Stomach (tissue), 9 donors: ENCODE measurements around the gene MAGI1. TPM values are rescaled to one million over a fixed set of nuclear protein-coding genes. Genes with fewer than 3 reads are reported as not detected.
"Not testable (repeated sequence)": the region's sequence is repeated elsewhere in the genome, so short reads cannot be mapped to it uniquely, and the experiment has no call there.

Experiments
- DNase-seq, 2 donors: peaks; one replicate each; pipeline versions ENCODE4 v3.0.0 to v3.0.0-alpha.2; 2013 to 2019
- H3K27ac ChIP-seq, 5 donors: fragments of 200-600 bp in 4 of 5; sonication (generic) in 4 of 5; one replicate each; pipeline ENCODE4 v1.5.1; 2013 to 2019; ENCODE audit warnings: mild to moderate bottlenecking in 1 of 5, moderate library complexity in 1 of 5
- H3K27me3 ChIP-seq, 3 donors: fragments of 200-600 bp; sonication (generic); one replicate each; pipeline ENCODE4 v1.5.1; 2017 to 2019; ENCODE audit warnings: mixed run types in 1 of 3
- H3K36me3 ChIP-seq, 4 donors: fragments of 200-600 bp; sonication (generic); 1 replicate in 3 of 4; 2 replicates in 1 of 4; pipeline ENCODE4 v1.5.1; 2016 to 2019
- H3K4me1 ChIP-seq, 4 donors: fragments of 200-600 bp; sonication (generic); one replicate each; pipeline ENCODE4 v1.5.1; 2016 to 2019
- H3K4me3 ChIP-seq, 4 donors: fragments of 200-600 bp; sonication (generic) in 3 of 4; one replicate each; pipeline ENCODE4 v1.5.1; 2016 to 2019; ENCODE audit warnings: mild to moderate bottlenecking in 1 of 4
- H3K9me3 ChIP-seq, 4 donors: fragments of 200-600 bp; sonication (generic); one replicate each; pipeline ENCODE4 v1.5.1; 2016 to 2019
- EP300 ChIP-seq: sonication (generic); formaldehyde crosslinking; IDR thresholded peaks from one replicate; pipeline ENCODE4 v1.6.1; 2017; ENCODE audit warnings: antibody characterized with exemption
- POLR2A ChIP-seq, 4 donors: fragments of 450-650 bp; IDR thresholded peaks; one replicate each; pipeline ENCODE4 v1.6.1; 2016; ENCODE audit warnings: antibody characterized with exemption in 4 of 4, control low read depth in 2 of 4, mild to moderate bottlenecking in 1 of 4, moderate library complexity in 1 of 4
- POLR2AphosphoS5 ChIP-seq, 3 donors: sonication (generic); formaldehyde crosslinking; IDR thresholded peaks; one replicate each; pipeline ENCODE4 v1.6.1; 2016; ENCODE audit warnings: antibody characterized with exemption in 3 of 3
- WGBS, 5 donors: extraction: QIAGEN DNeasy Blood & Tissue Kit in 3 of 5; methylation state at CpG; one replicate each; pipeline versions ENCODE4 v1.1.5 to v1.1.7; 2013 to 2018; 5-methylcytosine and 5-hydroxymethylcytosine counted together
- intact Hi-C: fragments of 100-400 bp; cut with DNase I; formaldehyde crosslinking; loops from one replicate; pipeline ENCODE4 v1.15.1; 2023; ENCODE audit warnings: low total_unique reads
- polyA plus RNA-seq, 3 donors: library from polyadenylated mRNA; stranded (reverse); fragments of 200-250 nt; gene quantifications; one replicate each; pipeline ENCODE4 v1.2.3, GENCODE V29; 2013
- total RNA-seq, 5 donors: library from RNA; depleted of rRNA; stranded (reverse); fragments of >200 nt; gene quantifications; one replicate each; pipeline versions ENCODE4 v1.1.0 to v1.2.3, GENCODE V29; 2014 to 2016
- TF ChIP-seq, protein P1 (sequence below), 7 experiments: fragments of 450-650 bp in 4 of 7; fragments of 200-600 bp in 3 of 7; sonication (generic) in 3 of 7; IDR thresholded peaks; one replicate each; pipeline ENCODE4 v1.5.1; 2016 to 2019; ENCODE audit warnings: antibody characterized with exemption in 7 of 7, control low read depth in 2 of 7, mild to moderate bottlenecking in 1 of 7
- donor health status: healthy with polysubstance abuse.
- donor health status: Bipolar disorder and iron deficiency.
- donor health status: healthy.

Gene MAGI1
- total and polyA plus RNA-seq, 8 donors = 5.7 to 237 (median 84.8) TPM

DNA sequence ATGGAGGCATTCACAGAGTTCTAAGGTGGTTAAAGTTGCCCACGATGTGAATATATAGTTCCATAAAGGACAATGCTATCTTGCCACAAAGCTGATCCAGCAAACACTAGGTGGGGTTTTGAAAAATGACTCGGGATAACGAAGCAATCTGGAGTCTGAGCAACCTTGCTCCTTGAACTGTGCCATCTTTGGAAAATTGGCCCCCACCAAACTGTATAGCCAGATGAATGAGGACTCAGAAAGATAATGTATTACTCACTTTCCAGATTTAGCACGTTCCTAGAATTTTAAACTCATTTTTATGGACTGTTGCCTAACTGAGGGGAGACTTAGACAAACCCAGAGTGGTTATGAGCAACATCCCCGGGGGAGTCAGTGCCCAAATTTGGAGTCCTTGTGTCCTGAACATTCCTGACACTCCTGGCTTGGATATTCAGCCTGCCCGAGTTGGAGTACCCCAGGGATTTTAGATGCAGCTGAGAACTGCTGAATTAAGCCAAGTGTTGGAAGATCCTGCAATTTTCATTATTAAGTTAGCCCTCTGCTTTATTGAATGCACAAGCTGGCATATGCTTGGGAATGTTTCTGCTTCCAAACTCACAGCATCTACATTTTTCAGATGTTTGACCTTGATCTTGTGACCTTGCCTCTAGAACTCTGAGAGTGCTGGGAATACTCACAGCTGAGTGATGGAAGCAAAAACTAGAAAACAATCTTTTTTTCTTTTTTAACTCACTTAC is 8.8 kb upstream of the MAGI1 start:
- intact Hi-C loops = no loop called here
- H3K4me3 ChIP-seq = no peak overlapping the region
- peak overlapping the region in 2 of 5 donors; percentile 19 to 34 for H3K27ac ChIP-seq
- 27 to 40% (median 33%) methylated on average over 6 of the region's 6 CpGs for WGBS, 5 donors
- H3K27me3 ChIP-seq = no peaks in the 10 kb centered on the region
- no peaks in the 10 kb centered on the region for H3K36me3 ChIP-seq
- TF ChIP-seq POLR2A (IDR thresholded peaks at IDR 0.05) (no peak), POLR2AphosphoS5 (IDR thresholded peaks at IDR 0.05) (peak in 1 of 3 donors; percentile 12), EP300 (no peak)
- TF ChIP-seq, protein P1, sequence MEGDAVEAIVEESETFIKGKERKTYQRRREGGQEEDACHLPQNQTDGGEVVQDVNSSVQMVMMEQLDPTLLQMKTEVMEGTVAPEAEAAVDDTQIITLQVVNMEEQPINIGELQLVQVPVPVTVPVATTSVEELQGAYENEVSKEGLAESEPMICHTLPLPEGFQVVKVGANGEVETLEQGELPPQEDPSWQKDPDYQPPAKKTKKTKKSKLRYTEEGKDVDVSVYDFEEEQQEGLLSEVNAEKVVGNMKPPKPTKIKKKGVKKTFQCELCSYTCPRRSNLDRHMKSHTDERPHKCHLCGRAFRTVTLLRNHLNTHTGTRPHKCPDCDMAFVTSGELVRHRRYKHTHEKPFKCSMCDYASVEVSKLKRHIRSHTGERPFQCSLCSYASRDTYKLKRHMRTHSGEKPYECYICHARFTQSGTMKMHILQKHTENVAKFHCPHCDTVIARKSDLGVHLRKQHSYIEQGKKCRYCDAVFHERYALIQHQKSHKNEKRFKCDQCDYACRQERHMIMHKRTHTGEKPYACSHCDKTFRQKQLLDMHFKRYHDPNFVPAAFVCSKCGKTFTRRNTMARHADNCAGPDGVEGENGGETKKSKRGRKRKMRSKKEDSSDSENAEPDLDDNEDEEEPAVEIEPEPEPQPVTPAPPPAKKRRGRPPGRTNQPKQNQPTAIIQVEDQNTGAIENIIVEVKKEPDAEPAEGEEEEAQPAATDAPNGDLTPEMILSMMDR (IDR thresholded peaks at IDR 0.05) = no peak
- no peaks in the 10 kb centered on the region for H3K9me3 ChIP-seq
- peaks cover 0 to 21% (median 9%) of the 10 kb centered on the region in 4 donors for H3K4me1 ChIP-seq
- DNase-seq = peak in 1 of 2 donors; percentile 28

DNA sequence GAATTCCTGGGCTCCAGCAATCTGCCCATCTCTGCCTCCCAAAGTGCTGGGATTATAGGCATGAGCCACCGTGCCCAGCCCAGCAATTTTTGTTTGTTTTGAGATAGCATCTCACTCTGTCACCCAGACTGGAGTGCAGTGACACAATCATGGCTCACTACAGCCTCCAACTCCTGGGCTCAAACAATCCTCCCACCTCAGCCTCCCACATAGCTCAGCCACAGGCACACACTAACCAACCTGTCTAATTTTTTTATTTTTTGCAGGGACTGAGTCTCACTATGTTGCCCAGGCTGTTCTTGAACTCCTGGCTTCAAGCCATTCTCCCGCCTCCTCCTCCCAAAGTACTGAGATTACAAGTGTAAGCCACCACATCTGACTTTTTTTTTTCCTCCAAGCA is 7.6 kb upstream of the MAGI1 start:
- intact Hi-C loops, H3K27me3 ChIP-seq, H3K9me3 ChIP-seq, H3K27ac ChIP-seq, H3K36me3 ChIP-seq, DNase-seq, H3K4me3 ChIP-seq: not testable (repeated sequence)
- H3K4me1 ChIP-seq = peaks cover 0 to 21% (median 7%) of the 10 kb centered on the region in 4 donors
- WGBS, 5 donors = 61 to 76% (median 65%) methylated on average over 2 of the region's 2 CpGs

DNA sequence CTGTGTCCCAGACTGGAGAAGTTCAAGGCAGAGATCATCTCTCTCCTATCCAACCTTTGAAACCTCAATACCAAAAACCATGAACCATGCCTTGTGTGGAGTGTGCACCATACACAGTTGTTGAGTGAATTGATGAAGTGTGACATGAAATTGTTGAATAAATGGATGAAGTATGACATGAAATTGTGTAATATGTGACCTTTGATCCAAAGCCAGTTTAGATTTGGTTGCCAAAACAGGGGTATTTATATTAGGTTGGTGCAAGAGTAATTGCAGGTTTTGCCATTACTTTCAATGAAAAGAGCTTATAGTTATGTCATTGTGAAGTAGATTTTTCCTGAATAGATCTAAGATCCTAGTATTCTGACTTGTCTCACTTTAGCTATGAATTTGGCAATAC is 3.1 kb upstream of the MAGI1 start:
- peaks cover 0 to 24% (median 16%) of the 10 kb centered on the region in 4 donors for H3K4me1 ChIP-seq
- no peak overlapping the region for H3K27ac ChIP-seq
- DNase-seq = no peak
- H3K9me3 ChIP-seq = no peaks in the 10 kb centered on the region
- H3K36me3 ChIP-seq = no peaks in the 10 kb centered on the region
- TF ChIP-seq EP300 (no peak), POLR2A (IDR thresholded peaks at IDR 0.05) (no peak), POLR2AphosphoS5 (IDR thresholded peaks at IDR 0.05) (no peak)
- TF ChIP-seq, protein P1 (IDR thresholded peaks at IDR 0.05) = no peak
- peaks cover 0 to 27% (median 0%) of the 10 kb centered on the region in 3 donors for H3K27me3 ChIP-seq
- H3K4me3 ChIP-seq = no peak overlapping the region
- intact Hi-C loops = no loop called here

DNA sequence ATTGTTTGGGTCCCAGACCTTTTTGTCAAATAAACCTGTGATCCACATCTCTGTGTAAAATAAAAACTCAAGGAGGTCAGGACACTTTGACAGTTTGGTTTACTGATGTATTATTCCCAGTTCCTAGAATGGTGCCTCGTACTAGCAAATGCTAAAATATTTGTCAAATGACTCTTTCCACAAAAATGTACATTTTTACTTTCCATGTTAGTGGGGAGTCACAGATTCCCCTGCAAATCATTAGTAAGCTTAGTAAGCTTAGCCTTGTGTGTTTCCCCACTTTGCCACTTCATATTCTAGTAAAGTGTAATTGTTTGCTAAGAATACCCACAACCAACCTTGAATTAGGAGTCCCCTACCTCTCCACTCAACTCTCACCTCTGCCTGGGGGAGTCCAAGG is 2.4 kb upstream of the MAGI1 start:
- intact Hi-C loops = no loop called here
- Histone ChIP-seq H3K4me3 (no peak overlapping the region), H3K27me3 (peaks cover 0 to 27% (median 0%) of the 10 kb centered on the region in 3 donors), H3K9me3 (no peaks in the 10 kb centered on the region), H3K36me3 (no peaks in the 10 kb centered on the region), H3K4me1 (peaks cover 0 to 31% (median 23%) of the 10 kb centered on the region in 4 donors), H3K27ac (no peak overlapping the region)
- no peak for DNase-seq
- TF ChIP-seq, protein P1 (IDR thresholded peaks at IDR 0.05) = no peak
- TF ChIP-seq POLR2AphosphoS5 (IDR thresholded peaks at IDR 0.05) (no peak), EP300 (no peak), POLR2A (IDR thresholded peaks at IDR 0.05) (no peak)
- 56 to 83% (median 75%) methylated on average over 1 of the region's 1 CpG for WGBS, 5 donors

DNA sequence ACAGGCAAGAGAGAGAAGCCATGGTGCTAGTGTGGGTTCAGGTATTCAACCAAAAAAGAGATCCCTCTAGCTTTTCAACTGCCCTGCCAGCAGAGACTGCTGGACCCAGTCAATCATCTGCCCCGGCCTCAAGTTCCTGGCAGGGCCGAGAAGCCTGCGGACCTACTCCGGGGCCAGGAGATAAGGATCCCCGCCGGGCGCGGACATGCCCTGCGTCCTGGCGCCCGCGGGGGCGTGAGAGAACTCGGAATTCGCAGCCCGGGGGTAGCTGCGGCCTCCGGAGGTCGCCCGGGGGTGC is 821 bp upstream of the MAGI1 start:
- 0 to 2% (median 1%) methylated on average over 19 to 20 of the region's 20 CpGs for WGBS, 5 donors
- H3K9me3 ChIP-seq = no peaks in the 10 kb centered on the region
- intact Hi-C loops = no loop called here
- peak overlapping the region; percentile 90 to 99 (median 96) for H3K27ac ChIP-seq
- peak overlapping the region; percentile 64 to 82 (median 73) for H3K4me3 ChIP-seq
- no peaks in the 10 kb centered on the region for H3K36me3 ChIP-seq
- peaks cover 0 to 27% (median 0%) of the 10 kb centered on the region in 3 donors for H3K27me3 ChIP-seq
- TF ChIP-seq POLR2A (IDR thresholded peaks at IDR 0.05) = no peak
- no peak for TF ChIP-seq EP300
- no peak for TF ChIP-seq POLR2AphosphoS5 (IDR thresholded peaks at IDR 0.05)
- TF ChIP-seq, protein P1 (IDR thresholded peaks at IDR 0.05) = no peak
- peaks cover 0 to 42% (median 31%) of the 10 kb centered on the region in 4 donors for H3K4me1 ChIP-seq
- DNase-seq = peak; percentile 58 to 69
